OCI-LY1 (cell line): ENCODE results near the gene RADIL.

Experiments used
- H2AFZ ChIP-seq: fragments of 200-600 bp; sonication (generic), shearing (Covaris generic); 2 replicates; pipeline ENCODE4 v1.6.0; 2014; ENCODE audit warnings: antibody characterized with exemption, mild to moderate bottlenecking, low read length
- H3F3A ChIP-seq: fragments of 200-600 bp; sonication (generic), shearing (Covaris generic); 2 replicates; pipeline ENCODE4 v1.6.0; 2014; ENCODE audit warnings: mild to moderate bottlenecking, antibody characterized with exemption, low read length, moderate library complexity; ENCODE audit not compliant: insufficient read depth
- H3K27ac ChIP-seq: fragments of 200-600 bp; sonication (generic); 2 replicates; pipeline ENCODE4 v1.5.1; 2014; ENCODE audit warnings: low read length, mixed run types, mild to moderate bottlenecking, low read depth; ENCODE audit not compliant: poor library complexity, severe bottlenecking
- H3K27me3 ChIP-seq: fragments of 200-600 bp; sonication (generic); 2 replicates; pipeline ENCODE4 v1.6.0; 2014; ENCODE audit warnings: antibody characterized with exemption, mild to moderate bottlenecking, low read length, moderate library complexity; ENCODE audit not compliant: insufficient read depth
- H3K36me3 ChIP-seq: fragments of 200-600 bp; sonication (generic); 2 replicates; pipeline ENCODE4 v1.6.1; 2014; ENCODE audit warnings: mild to moderate bottlenecking, antibody characterized with exemption, low read length, moderate library complexity, mixed read lengths; ENCODE audit not compliant: insufficient read depth
- H3K4me1 ChIP-seq: fragments of 200-600 bp; sonication (generic); 2 replicates; pipeline ENCODE4 v1.5.1; 2014; ENCODE audit warnings: mild to moderate bottlenecking, low read length, moderate library complexity; ENCODE audit not compliant: insufficient read depth, severe bottlenecking
- H3K4me2 ChIP-seq: fragments of 200-600 bp; sonication (generic), shearing (Covaris generic); 2 replicates; pipeline ENCODE4 v1.6.1; 2014; ENCODE audit warnings: low read length
- H3K4me3 ChIP-seq: fragments of 200-600 bp; sonication (generic); 2 replicates; pipeline ENCODE4 v1.5.1; 2014; ENCODE audit warnings: low read length, low read depth, mild to moderate bottlenecking, mixed read lengths; ENCODE audit not compliant: poor library complexity, severe bottlenecking
- H3K79me2 ChIP-seq: fragments of 200-600 bp; shearing (Covaris generic); 2 replicates; pipeline ENCODE4 v1.6.1; 2016; ENCODE audit warnings: mixed run types, low read length, mixed read lengths; ENCODE audit not compliant: insufficient read depth
- H3K9ac ChIP-seq: fragments of 200-600 bp; sonication (generic), shearing (Covaris generic); 2 replicates; pipeline ENCODE4 v1.6.1; 2014; ENCODE audit warnings: mild to moderate bottlenecking, low read length, mixed read lengths
- H3K9me2 ChIP-seq: fragments of 200-600 bp; sonication (generic), shearing (Covaris generic); 2 replicates; pipeline ENCODE4 v1.6.1; 2014; ENCODE audit warnings: low read depth, mild to moderate bottlenecking, low read length, mixed read lengths
- H3K9me3 ChIP-seq: fragments of 200-600 bp; shearing (Covaris generic); 2 replicates; pipeline ENCODE4 v1.6.1; 2014; ENCODE audit warnings: low read length, mixed read lengths
- H4K20me1 ChIP-seq: fragments of 200-600 bp; sonication (generic), shearing (Covaris generic); 2 replicates; pipeline ENCODE4 v1.6.0; 2016; ENCODE audit warnings: mild to moderate bottlenecking, low read length; ENCODE audit not compliant: insufficient read depth
- EZH2 ChIP-seq: fragments of 200-600 bp; sonication (generic), shearing (Covaris generic); IDR thresholded peaks from 2 replicates; pipeline ENCODE4 v1.8.0; 2017; ENCODE audit warnings: borderline replicate concordance, mixed run types, mild to moderate bottlenecking, antibody characterized with exemption, low read length, moderate library complexity, mixed read lengths
- TF ChIP-seq, protein P1 (sequence below): fragments of 200-600 bp; sonication (generic), shearing (Covaris generic); IDR thresholded peaks from 2 replicates; pipeline ENCODE4 v1.5.1; 2017; ENCODE audit warnings: mild to moderate bottlenecking, antibody characterized with exemption, low read length, moderate library complexity, mixed read lengths

RADIL gene

DNA sequence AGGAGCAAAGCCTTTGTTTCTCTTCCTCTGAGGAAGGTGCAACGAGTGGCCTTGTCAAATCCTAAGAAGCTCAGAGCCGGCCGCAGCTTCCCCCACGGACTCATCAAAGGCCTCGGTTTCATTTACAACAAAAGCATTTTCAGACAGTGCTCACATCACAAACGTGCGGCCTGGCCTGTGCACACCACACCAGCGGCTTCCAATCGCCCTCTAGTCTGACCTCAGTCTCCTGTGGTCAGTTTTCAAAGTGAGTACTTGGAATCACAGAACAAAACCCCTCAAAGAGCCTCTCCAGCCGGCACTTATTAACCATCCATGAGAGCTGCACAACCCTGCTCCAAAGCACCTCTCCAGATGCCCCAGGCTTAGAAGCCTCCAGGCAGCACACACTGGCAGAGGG is 3.3 kb downstream of the RADIL start:
- no peaks in the 10 kb centered on the region for H3K27me3 ChIP-seq
- H3K9ac ChIP-seq: no peak overlapping the region
- no peak overlapping the region for H3K27ac ChIP-seq
- no peak overlapping the region for H2AFZ ChIP-seq
- H3K4me2 ChIP-seq: no peak overlapping the region
- H3K36me3 ChIP-seq: no peaks in the 10 kb centered on the region
- TF ChIP-seq, protein P1, sequence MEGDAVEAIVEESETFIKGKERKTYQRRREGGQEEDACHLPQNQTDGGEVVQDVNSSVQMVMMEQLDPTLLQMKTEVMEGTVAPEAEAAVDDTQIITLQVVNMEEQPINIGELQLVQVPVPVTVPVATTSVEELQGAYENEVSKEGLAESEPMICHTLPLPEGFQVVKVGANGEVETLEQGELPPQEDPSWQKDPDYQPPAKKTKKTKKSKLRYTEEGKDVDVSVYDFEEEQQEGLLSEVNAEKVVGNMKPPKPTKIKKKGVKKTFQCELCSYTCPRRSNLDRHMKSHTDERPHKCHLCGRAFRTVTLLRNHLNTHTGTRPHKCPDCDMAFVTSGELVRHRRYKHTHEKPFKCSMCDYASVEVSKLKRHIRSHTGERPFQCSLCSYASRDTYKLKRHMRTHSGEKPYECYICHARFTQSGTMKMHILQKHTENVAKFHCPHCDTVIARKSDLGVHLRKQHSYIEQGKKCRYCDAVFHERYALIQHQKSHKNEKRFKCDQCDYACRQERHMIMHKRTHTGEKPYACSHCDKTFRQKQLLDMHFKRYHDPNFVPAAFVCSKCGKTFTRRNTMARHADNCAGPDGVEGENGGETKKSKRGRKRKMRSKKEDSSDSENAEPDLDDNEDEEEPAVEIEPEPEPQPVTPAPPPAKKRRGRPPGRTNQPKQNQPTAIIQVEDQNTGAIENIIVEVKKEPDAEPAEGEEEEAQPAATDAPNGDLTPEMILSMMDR: no peak
- no peak for TF ChIP-seq EZH2
- no peaks in the 10 kb centered on the region for H3K9me3 ChIP-seq
- no peaks in the 10 kb centered on the region for H3K79me2 ChIP-seq
- H3K4me3 ChIP-seq: no peak overlapping the region
- no peaks in the 10 kb centered on the region for H3K9me2 ChIP-seq
- H3K4me1 ChIP-seq: no peaks in the 10 kb centered on the region
- no peaks in the 10 kb centered on the region for H3F3A ChIP-seq
- no peaks in the 10 kb centered on the region for H4K20me1 ChIP-seq

DNA sequence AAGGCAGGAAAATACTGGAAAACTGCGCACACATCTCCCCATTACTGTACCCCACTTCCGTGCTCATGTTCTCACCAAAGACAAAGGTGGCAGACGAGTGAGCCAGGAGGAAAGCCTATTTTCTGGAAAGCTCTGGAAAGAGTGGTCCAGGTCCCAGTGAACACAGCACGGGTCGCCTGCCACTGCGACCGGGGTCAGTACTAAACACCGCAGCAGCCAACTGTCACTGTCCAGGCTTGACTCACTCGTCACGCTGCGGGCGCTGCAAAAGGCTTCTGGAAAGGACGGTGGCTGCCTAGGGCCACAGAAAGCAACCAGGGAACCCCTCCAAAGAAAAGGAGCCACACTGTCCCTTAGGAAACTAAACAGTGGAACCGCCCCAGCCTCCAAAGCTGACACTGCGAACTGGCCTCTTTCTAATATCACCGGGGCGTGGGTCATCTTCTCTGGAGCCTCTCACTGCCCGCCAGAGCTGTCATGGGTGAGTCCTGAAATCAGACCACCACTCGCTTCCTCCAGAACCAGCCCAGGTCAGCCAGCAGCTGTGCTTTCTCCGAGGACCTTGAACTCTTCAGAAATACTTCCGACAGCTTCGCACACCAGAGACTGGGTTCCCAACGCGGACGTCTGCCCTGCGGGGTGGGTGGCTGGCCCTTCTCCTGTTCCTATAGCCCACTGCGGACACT is 4.0 kb downstream of the RADIL start:
- Histone ChIP-seq H3K79me2 (no peaks in the 10 kb centered on the region), H3K9me2 (no peaks in the 10 kb centered on the region), H3K27ac (no peak overlapping the region), H3K27me3 (no peaks in the 10 kb centered on the region), H3K9me3 (no peaks in the 10 kb centered on the region), H3K4me1 (no peaks in the 10 kb centered on the region), H3K4me3 (no peak overlapping the region), H3K36me3 (no peaks in the 10 kb centered on the region), H2AFZ (no peak overlapping the region), H4K20me1 (no peaks in the 10 kb centered on the region), H3K4me2 (no peak overlapping the region), H3F3A (no peaks in the 10 kb centered on the region), H3K9ac (no peak overlapping the region)
- TF ChIP-seq, protein P1: no peak
- no peak for TF ChIP-seq EZH2

DNA sequence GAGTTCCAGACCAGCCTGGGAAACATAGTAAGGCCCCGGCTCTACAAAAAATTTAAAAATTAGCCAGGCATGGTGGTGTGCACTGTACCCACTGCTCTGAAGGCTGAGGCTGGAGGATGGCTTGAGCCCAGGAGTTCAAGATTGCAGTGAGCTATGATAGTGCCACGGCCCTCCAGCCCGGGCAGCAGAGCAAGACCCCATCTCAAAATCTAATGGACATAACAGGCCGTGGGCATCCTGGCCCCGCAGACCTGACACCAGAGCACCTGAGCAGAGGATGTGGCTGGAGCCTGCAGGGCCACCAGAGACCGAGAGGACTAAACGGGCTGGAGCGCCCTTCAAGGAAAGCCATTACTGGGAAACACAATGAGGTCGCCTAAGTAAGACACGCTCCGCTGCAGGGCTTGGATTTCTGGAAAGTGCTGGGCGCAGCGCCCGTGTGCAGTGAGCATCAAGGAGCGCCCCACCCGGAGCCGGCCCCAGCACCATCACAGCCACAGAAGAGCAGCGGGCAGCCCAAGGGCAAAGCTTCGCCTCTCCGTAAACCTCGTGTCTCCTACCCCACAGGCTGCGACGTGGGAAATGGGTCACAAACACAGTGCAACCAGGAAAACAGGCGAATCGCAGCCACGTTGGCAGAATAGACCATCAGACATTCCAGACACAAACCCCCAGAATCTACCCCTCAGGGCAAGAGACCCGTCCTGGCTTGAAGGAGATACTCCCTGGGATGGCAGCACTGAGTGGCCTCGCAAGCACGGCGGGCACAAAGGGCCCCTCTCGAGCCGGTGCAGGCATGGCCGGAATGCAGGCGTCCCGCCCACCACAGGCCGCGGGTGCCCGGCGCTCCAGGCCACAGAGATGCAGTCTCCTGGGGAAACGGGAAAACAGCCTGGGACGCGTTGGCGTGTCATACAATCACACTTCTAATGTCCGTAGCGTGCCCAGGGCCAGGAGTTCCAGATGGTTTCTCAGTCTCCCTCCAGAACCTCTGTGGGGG is 4.9 kb downstream of the RADIL start:
- Histone ChIP-seq H3K4me3 (no peak overlapping the region), H3K27ac (no peak overlapping the region), H3K27me3 (no peaks in the 10 kb centered on the region), H4K20me1 (no peaks in the 10 kb centered on the region), H3K9ac (no peak overlapping the region), H2AFZ (no peak overlapping the region), H3K36me3 (no peaks in the 10 kb centered on the region), H3K4me2 (no peak overlapping the region), H3K4me1 (no peaks in the 10 kb centered on the region), H3K79me2 (no peaks in the 10 kb centered on the region), H3K9me3 (no peaks in the 10 kb centered on the region), H3K9me2 (no peaks in the 10 kb centered on the region), H3F3A (no peaks in the 10 kb centered on the region)
- TF ChIP-seq, protein P1: no peak
- no peak for TF ChIP-seq EZH2
